GM18508 (cell line): ENCODE data around the gene PPME1.
"Not testable (repeated sequence)": the region's sequence is repeated elsewhere in the genome, so short reads cannot be mapped to it uniquely, and the experiment has no call there.

Experiments
- ATAC-seq: cut with Tn5 transposase; IDR thresholded peaks from one replicate; pipeline ENCODE4 v1.9.1; 2021; ENCODE audit warnings: moderate number of reproducible peaks; ENCODE audit not compliant: insufficient read depth, unreplicated experiment

Gene PPME1, protein sequence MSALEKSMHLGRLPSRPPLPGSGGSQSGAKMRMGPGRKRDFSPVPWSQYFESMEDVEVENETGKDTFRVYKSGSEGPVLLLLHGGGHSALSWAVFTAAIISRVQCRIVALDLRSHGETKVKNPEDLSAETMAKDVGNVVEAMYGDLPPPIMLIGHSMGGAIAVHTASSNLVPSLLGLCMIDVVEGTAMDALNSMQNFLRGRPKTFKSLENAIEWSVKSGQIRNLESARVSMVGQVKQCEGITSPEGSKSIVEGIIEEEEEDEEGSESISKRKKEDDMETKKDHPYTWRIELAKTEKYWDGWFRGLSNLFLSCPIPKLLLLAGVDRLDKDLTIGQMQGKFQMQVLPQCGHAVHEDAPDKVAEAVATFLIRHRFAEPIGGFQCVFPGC

DNA sequence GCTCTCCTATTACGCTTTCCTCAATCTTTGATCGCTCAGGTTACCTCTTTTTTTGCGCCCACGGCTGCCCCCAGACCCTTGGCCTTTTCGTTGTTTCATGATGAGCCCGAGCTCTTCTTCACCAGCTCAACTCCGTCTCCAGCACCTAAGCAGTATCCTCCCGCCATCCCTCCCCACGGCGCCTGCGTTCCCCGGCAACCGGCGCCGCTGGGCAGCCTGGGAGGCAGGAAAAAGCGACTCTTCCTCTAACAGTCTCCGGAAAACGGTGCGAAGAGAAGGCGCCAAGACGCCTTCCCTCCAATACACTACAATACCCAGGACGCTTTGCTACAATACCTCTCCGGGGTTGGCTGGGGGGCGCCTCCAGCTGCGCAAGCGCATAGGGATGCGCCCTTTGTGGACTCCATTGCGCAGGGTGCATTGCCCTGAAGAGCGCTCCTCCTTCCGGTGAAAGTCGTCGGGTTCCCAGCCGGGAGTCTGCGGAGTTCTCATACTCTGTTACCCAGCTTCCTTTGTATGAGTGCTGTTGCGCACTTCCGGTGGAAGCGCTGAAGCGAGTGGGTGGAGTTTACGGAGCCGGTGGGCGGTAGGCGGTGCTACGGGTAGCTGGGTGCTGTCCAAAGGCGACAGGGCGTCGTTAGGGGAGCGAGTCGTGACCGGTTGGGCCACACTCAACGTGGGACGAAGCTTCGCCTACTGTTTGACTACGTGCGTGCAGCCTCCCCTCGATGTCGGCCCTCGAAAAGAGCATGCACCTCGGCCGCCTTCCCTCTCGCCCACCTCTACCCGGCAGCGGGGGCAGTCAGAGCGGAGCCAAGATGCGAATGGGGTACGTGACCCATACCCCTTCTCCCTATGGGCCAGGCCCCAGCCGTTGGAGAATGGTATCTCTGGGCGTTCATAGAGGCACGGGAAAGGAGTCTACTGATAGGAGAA is at the start of gene PPME1, which contains the start of gene C2CD3:
Gene PPME1, plus strand, starts transcription at position 596 of the 936 bp plus-strand sequence. Its CDS starts 133 bp downstream, at position 729.
Gene C2CD3, minus strand, starts transcription at position 309 of the 936 bp plus-strand sequence. Its CDS starts 210 bp downstream, at position 99.
- ATAC-seq, result peak; percentile 96

DNA sequence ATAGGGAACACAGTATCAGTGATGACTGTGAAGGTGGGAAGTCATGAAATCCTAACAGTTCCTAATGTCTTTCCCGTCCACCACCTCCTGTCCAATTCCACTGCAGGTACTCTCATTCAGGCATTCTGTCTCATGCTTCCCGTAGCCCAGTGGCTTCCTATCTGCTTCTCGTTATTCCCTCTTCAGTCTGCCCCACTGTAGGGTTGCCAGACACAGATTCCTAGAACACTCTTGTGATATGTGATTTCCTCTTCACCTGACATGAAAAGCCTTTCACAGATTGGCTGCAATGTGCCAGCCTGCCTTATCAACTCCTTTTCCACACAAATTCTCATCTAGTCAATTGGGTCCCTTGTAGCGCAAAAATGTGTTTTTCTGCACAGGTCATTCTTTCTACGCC is 49.3 kb upstream of the PPME1 start:
- ATAC-seq, result no peak

DNA sequence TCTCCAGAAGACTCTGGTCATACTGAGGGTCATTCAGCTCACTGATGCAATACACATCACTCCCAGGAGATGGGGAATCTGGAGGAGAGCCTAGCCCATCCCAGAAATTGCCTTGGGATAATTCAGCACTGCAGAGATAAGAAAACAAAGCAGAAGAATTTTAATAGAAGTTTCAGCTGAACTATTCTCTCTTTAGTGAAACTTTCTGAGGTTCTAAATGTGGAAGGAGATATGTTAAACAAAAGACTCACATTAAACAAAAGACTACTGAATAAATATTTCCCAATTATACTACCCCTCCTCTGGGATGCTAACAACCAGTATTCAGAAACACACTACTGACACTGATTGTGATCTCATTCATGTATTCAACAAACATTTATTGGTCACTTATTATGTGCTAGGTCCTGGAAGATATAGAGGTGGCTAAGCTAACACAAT is 48.1 kb upstream of the PPME1 start:
- no peak for ATAC-seq

DNA sequence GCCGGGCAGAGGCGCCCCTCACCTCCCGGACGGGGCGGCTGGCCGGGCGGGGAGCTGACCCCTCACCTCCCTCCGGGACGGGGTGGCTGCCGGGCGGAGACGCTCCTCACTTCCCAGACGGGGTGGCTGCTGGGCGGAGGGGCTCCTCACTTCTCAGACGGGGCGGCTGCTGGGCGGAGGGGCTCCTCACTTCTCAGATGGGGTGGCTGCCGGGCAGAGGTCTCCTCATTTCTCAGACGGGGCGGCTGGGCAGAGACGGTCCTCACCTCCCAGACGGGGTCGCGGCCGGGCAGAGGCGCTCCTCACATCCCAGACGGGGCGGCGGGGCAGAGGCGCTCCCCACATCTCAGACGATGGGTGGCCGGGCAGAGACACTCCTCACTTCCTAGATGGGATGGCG is 42.0 kb upstream of the PPME1 start:
- not testable (repeated sequence) for ATAC-seq

DNA sequence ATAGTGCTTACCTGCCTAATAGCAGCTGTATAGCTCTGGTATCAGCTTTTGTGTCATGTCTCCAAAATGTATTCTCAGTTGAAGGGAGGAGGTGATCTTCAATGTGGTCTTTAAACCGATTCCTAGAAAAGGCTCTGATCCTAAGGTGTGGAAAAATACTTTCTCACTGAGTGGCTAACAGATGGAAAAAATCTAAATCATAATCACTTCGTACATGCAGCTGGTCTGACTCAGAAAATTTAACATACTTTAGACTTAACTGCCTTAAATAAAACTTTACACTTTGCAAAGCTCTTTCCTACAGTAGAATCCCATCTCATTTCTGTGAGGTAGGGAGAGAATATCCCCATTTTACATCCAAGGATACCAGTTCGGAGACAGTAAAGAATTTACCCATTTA is 38.3 kb upstream of the PPME1 start:
- ATAC-seq, result no peak

DNA sequence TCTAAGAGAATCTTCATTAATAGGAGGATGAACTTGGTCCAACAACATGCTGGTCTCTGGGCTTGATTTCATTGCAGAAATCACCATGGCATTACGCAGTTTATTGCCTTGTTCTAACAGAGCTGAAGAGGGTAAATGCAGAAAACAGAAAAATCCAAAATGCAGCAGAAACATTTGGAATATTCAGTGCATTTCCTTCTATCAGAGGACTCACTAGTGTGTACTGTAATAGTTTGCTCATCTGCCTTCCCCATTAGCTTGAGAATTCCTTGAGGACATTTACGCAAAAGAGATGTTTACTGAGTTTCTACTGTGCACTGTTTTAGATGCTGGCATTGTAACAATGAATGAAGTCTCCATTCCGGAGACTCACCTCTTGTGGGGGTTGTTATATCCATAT is 37.7 kb upstream of the PPME1 start:
- ATAC-seq, result no peak

DNA sequence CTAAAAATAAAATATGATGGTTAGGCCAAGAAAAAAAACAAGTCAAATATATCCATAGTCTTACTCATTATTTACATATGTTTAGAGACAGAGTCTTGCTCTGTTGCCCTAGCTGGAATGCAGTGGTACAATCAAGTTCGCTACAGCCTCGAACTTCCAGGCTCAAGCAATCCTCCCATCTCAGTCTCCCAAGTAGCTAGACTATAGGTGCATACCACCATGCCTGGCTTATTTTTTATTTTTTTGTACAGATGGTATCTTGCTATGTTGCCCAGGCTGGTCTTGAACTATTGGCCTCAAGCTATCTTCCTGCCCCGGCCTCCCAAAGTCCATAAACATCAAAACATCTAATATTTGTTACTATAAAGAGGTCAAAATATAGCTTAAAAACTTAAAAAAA is 36.4 kb upstream of the PPME1 start:
- ATAC-seq, result no peak

DNA sequence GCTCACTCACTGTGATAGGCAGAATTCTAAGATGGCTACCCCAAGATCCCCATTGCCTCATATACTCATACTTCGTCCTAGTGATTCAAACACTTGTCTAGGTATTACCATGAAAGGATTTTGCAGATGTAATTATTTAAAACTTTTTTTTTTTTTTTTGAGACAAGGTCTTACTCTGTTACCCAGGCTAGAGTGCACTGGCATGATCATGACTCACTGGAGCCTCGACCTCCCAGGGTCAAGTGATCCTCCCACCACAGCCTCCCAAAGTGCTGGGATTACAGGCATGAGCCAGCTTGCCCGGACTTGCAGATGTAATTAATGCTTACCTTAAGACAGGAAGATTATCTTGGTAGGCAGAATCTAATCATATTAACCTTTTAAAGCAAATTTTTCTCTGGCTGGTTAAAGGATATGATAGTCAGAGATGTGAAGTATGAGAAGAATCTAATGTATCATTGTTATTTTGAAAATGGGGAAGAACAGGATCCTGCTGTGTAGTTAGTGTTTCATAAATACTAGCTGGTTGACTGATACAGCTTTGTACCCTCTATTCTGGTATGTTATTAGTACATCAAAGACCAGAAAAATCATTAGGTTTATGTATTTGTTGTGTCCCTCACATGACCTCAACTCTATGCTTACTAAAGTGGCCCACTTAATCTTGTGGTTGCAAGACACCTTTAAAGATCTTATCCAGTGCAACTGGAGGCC is 35.8 kb upstream of the PPME1 start:
- no peak for ATAC-seq

DNA sequence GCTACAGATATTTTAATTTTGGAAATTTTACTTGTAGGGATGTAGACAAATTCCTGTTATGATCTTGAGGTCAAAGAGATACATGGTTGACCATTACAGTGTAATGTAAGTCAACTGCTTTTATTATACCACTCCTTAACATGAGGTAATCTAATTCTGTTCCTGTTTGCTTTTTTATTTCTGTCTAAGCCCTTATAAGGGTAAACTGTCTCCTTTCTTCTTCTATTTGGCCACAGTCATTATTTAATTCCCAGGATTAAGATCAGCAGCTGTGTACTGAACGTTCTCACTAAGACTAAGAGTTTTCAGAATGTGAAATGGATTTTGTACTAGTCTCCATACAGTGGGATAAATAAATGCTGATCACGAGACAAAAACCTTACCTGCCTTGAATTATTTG is 33.1 kb upstream of the PPME1 start:
- ATAC-seq, result no peak

DNA sequence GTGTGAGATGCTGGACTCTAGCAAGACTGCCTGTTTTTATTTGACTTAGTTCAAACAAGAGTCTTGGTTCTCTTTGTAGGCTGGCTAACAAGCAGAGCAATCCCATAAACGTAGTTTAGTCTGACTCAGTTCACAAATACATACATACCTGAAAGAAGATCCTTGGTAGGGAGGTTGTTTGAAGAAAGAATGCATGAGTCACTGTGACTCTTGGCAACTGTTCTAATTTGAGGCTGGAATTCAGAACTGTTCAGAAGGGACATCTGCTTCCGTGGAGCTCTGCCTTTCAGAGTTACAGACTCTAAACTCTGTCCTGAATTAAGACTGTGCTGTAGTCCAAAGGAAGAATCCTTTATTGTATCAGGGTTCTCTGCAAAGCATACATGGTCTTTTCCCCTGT is 32.5 kb upstream of the PPME1 start:
- no peak for ATAC-seq

DNA sequence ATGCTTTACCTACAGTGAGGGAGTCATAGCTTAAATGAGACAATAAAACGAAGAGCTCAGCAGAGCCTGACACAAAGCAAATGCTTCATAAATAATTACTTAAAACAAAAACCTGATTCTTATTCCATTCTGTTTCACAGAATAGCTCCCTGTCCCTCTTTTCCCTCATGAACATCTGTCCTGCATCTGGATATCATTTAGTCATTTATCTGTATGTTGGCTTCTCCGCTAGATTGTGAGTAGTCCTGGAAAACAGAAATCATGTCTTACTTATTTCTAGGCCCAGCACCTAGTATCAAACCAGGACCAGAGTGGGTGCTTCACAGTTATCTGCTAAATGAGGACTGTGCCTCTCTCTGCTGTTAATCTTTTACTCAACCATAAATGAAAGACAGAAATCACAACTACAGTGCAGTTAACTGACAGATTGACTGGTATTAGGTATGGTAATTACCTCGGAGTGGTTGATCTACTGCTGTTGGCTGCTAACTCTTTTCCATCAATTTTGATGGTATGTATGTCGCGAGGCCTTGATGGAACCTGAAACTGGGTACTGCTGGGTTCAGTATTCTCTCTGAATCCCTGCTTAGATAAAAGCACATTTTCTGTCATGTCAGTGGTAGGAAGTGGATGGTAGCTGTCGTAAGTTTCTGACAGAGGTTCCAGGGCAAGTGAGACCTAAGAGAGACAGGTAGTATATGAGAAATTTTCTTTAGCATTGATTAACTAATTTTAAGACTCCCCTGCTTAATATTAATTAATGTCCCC is 31.8 kb upstream of the PPME1 start:
- no peak for ATAC-seq

DNA sequence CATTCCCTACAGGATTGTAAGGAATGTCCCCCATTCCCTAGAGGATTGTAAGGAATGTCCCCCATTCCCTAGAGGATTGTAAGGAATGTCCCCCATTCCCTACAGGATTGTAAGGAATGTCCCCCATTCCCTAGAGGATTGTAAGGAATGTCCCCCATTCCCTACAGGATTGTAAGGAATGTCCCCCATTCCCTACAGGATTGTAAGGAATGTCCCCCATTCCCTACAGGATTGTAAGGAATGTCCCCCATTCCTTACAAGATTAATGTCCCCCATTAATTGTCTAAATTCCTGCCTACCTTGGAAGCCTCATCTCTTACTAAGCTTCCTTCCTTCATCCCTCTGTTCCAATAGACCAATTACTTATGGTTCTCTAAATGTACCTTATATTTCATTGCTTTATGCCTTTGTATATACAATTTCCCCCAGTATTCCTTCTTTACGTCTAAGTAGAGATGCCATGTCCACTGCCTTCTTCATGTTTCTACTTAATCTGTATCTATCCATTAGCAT is 31.1 kb upstream of the PPME1 start:
- not testable (repeated sequence) for ATAC-seq

DNA sequence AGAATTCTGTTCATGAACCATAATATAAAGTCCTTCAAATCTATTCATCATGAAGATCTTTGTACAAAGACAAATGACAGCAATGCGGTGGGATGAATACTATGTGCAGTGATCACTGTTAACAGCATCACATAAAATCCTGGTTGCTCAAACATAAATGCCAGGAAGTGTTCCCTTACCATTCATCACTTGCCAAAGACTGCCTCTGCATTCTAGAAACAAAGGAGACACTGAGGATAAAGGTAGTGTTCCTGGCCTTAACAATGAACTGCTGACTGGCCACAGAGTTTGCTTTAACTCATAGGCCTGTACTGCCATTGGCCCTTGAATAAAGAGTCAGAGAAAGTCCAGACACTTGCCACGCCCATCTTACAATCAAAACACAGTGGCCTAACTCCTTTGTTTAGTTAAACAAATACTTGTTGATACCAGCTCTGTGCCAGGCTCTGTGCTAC is 29.8 kb upstream of the PPME1 start:
- ATAC-seq, result no peak

DNA sequence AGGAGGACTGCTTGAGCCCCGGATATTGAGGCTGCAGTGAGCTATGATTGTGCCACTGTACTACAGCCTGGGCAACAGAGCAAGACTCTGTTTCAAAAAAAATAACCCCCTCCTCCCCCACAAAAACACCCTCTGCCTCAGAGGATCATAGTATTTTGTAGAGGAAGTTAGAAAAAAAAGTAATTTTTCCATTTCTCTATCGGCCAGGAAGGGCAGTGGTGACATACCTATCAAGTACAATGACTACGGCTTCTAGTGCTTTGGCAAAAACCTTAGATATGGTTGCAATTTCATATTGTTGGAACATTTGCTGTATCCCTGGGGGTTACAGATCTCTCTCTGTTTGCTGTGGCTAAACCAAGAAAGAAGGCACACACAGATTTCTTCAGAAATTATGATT is 29.2 kb upstream of the PPME1 start:
- no peak for ATAC-seq

DNA sequence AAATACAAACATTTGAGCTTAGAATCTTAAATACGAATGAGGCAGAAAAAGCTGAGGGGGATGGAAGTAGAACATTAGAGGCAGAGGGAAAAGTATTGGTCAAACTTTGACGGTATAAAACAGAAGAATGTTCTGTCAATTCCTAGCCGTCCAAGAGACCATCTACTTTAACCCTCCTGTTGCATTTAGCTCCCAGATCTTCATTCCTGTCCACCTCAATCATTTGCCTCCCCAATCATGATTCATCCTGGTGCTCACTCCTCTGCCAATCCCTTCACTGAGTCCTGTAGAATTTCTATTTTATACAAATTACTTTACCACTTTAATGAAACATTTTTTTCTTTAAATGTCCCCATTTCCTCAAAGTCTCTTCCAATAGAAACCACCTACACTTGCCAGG is 28.5 kb upstream of the PPME1 start:
- ATAC-seq, result no peak

DNA sequence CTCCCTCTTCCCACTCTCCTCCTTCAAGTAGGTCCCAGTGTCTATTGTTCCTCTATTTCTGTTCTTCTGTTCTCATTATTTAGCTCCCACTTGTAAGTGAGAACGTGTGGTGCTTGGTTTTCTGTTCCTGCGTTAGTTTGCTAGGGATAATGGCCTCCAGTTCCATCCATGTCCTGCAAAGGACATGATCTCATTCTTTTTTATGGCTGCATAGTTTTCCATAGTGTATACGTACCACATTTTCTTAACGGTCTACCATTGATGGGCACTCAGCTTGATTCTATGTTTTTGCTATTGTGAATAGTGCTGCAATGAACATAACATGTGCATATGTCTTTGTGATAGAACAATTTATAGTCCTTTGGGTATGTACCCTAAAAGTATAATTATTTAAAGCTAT is 26.5 kb upstream of the PPME1 start:
- no peak for ATAC-seq

DNA sequence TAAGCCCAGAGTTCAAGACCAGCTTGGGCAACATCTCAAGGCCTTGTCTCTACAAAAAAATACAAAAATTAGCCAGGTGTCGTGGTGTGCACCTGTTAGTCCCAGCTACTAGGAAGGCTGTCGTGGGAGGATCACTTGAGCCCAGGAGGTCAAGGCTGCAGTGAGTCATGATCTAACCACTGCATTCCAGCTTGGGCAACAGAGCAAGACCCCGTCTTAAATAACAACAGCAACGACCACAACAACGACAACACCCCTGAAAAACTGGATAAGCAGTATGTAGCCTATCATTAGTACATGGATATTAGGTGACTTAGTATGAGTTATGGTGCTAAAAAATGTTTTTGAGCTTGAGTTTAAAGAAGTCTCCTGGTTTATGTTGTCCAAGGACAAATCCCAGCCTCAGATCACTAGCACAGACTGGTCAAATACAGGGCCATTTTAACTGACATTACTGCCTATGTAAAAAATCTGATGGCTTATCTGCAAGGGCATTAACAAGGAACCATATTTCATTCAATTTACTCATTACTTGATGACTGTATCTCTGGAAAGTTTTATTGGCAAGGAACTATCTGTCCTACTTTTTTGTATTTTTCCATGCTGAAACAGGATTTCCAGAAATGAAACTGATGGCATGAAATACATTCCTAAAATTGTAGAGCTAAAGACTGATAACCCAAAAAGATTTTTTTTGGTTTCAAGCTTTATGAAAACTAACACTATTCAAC is 23.7 kb upstream of the PPME1 start:
- ATAC-seq, result no peak

DNA sequence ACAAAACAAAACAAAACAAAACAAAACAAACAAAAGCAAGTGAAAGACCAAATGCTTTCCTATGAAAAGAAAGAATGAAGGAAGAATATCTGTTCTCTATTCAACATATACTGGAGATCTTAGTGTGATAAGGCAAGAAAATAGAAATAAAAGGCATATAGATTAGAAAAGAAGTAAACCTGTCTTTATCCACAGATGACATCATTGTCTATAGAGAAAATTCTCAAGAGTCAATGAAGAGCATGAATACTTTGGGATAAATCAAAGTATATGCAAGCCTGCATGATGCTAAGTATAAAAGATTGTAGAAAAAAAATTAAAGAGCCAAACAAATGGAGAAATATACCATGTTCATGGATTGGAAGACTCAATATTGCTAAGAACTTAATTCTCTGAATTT is 17.9 kb upstream of the PPME1 start:
- no peak for ATAC-seq
